Activated CD8-positive, alpha-beta T cell treated with anti-CD3 and anti-CD28 coated beads for 36 hours (primary cell): ENCODE data around the gene IFT88. TPM values are rescaled to one million over a fixed set of nuclear protein-coding genes. Genes with fewer than 3 reads are reported as not detected.

Source experiments
- ATAC-seq: fragments of 200-7000 bp; cut with Tn5 transposase; one replicate; pipeline ENCODE4 v1.10.0; 2021; ENCODE audit warnings: mild to moderate bottlenecking, moderate library complexity
- CTCF ChIA-PET: fragments of 350-600 bp; sonication (Branson Sonifier 250); formaldehyde crosslinking; loops from one replicate; lab custom pipeline; 2021; ENCODE audit warnings: antibody characterized with exemption; lab: Charles Lee
- POLR2A ChIA-PET: fragments of 350-600 bp; sonication (Branson Sonifier 250); formaldehyde crosslinking; loops from one replicate; lab custom pipeline; 2021; ENCODE audit warnings: antibody characterized with exemption; lab: Charles Lee
- DNase-seq: peaks from one replicate; pipeline ENCODE4 v3.0.0-alpha.2; 2020
- H3K27ac Mint-ChIP-seq: one replicate; pipeline ENCODE4 v1.8.0; 2021; ENCODE audit warnings: mild to moderate bottlenecking, mixed read lengths
- H3K27me3 Mint-ChIP-seq: one replicate; pipeline ENCODE4 v1.8.0; 2021; ENCODE audit warnings: mixed read lengths
- H3K36me3 Mint-ChIP-seq: one replicate; pipeline ENCODE4 v1.8.0; 2021; ENCODE audit warnings: low read depth, mixed read lengths
- H3K4me1 Mint-ChIP-seq: one replicate; pipeline ENCODE4 v1.8.0; 2021; ENCODE audit warnings: low read depth, mixed read lengths
- H3K4me3 Mint-ChIP-seq: one replicate; pipeline ENCODE4 v1.8.0; 2021; ENCODE audit warnings: mild to moderate bottlenecking, moderate library complexity, mixed read lengths
- H3K9me3 Mint-ChIP-seq: one replicate; pipeline ENCODE4 v1.8.0; 2021; ENCODE audit warnings: mixed read lengths
- CTCF ChIP-seq: fragments of 200-600 bp; IDR thresholded peaks from one replicate; pipeline ENCODE4 v1.8.0; 2022; ENCODE audit warnings: antibody characterized with exemption, mild to moderate bottlenecking
- intact Hi-C: fragments of 100-400 bp; cut with micrococcal nuclease; formaldehyde crosslinking; loops from one replicate; pipeline ENCODE4 v1.10.0; 2022
- total RNA-seq, 2 experiments: library from RNA; stranded (reverse); gene quantifications; one replicate each; pipeline ENCODE4 v1.2.3, GENCODE V29; 2021

Gene IFT88
- total RNA-seq, 2 experiments from 2014 or later: 2.2 to 2.5 TPM

GRCh38 chr13:20534038-20534608 lies 32.8 kb upstream of the IFT88 start:
- intact Hi-C loops: no loop called here
- Mint-ChIP-seq H3K27me3 (peaks cover 6% of the 10 kb centered on the region), H3K9me3 (peaks cover 4% of the 10 kb centered on the region), H3K4me1 (no peaks in the 10 kb centered on the region), H3K36me3 (peaks cover 2% of the 10 kb centered on the region), H3K27ac (no peak overlapping the region), H3K4me3 (no peak overlapping the region)
- CTCF ChIA-PET: interaction anchor here (1.3 kb wide), 1 partner anchor 12 kb away, joined by 6 read pairs; no protein-coding TSS in a partner anchor
- POLR2A ChIA-PET: no interaction called here
- ATAC-seq (no peak), DNase-seq (no peak)
- no peak for TF ChIP-seq CTCF

GRCh38 chr13:20536992-20537391 lies 30.0 kb upstream of the IFT88 start:
- intact Hi-C loops: no loop called here
- POLR2A ChIA-PET: no interaction called here
- H3K4me3 Mint-ChIP-seq: no peak overlapping the region

GRCh38 chr13:20544201-20544923 lies 22.6 kb upstream of the IFT88 start:
- Mint-ChIP-seq H3K27ac (no peak overlapping the region), H3K4me3 (no peak overlapping the region), H3K4me1 (no peaks in the 10 kb centered on the region), H3K9me3 (no peaks in the 10 kb centered on the region), H3K36me3 (no peaks in the 10 kb centered on the region), H3K27me3 (peaks cover 1% of the 10 kb centered on the region)
- DNase-seq (no peak), ATAC-seq (no peak)
- no peak for TF ChIP-seq CTCF
- POLR2A ChIA-PET: no interaction called here
- intact Hi-C loops: no loop called here
- CTCF ChIA-PET: no interaction called here

More at GRCh38 chr13:20536992-20537391, 30.0 kb upstream of the IFT88 start:
- H3K4me1 Mint-ChIP-seq: no peaks in the 10 kb centered on the region
- no peak for ATAC-seq
- DNase-seq: no peak
- CTCF ChIA-PET: no interaction called here
- peaks cover 1% of the 10 kb centered on the region for H3K27me3 Mint-ChIP-seq
- H3K9me3 Mint-ChIP-seq: peaks cover 4% of the 10 kb centered on the region
- no peak overlapping the region for H3K27ac Mint-ChIP-seq
- peaks cover 2% of the 10 kb centered on the region for H3K36me3 Mint-ChIP-seq
- TF ChIP-seq CTCF: no peak

GRCh38 chr13:20546556-20546955 lies 20.4 kb upstream of the IFT88 start:
- ATAC-seq: no peak
- Mint-ChIP-seq H3K9me3 (no peaks in the 10 kb centered on the region), H3K4me3 (no peak overlapping the region), H3K36me3 (no peaks in the 10 kb centered on the region), H3K27me3 (no peaks in the 10 kb centered on the region), H3K4me1 (no peaks in the 10 kb centered on the region), H3K27ac (no peak overlapping the region)
- ChIA-PET POLR2A (no interaction called here), CTCF (no interaction called here)
- no peak for TF ChIP-seq CTCF
- DNase-seq: no peak
- intact Hi-C loops: no loop called here

GRCh38 chr13:20547479-20547908 lies 19.5 kb upstream of the IFT88 start:
- Mint-ChIP-seq H3K27ac (no peak overlapping the region), H3K4me1 (no peaks in the 10 kb centered on the region), H3K27me3 (no peaks in the 10 kb centered on the region), H3K9me3 (no peaks in the 10 kb centered on the region), H3K4me3 (no peak overlapping the region), H3K36me3 (no peaks in the 10 kb centered on the region)
- ChIA-PET CTCF (no interaction called here), POLR2A (no interaction called here)
- no peak for TF ChIP-seq CTCF
- DNase-seq: no peak
- intact Hi-C loops: no loop called here
- no peak for ATAC-seq
